ENCODE data around the gene TSPEAR. TPM values are rescaled to one million over a fixed set of nuclear protein-coding genes. Genes with fewer than 3 reads are reported as not detected.

TSPEAR gene
- total RNA-seq, 4 donors from 2014 or later = 0.19 TPM; not detected in 3

DNA sequence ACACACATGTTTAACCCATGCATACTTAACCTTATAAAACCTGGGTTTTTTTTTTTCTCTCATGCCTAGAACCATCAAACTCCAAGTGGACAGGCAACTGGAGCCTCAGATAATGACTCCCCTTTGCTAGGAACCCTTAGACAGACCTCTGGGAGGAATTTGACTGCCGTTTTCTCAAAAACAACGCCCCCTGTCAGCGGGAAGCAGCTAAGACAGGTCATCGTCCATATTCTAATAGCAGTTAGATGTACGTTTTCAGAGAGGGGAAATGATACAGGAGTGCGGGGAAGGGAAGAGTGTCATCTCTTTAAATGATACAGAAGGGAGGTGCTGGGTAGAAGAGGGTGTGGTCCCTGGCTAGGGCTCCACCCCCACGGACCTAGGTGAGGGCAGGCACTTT lies 221.4 kb downstream of the TSPEAR start:
- TF ChIP-seq CTCF (IDR thresholded peaks at IDR 0.05) = no peak
- no peak for ATAC-seq (ENCODE audit: low FRiP score)
- no peak for DNase-seq (ENCODE audit: low spot score)

DNA sequence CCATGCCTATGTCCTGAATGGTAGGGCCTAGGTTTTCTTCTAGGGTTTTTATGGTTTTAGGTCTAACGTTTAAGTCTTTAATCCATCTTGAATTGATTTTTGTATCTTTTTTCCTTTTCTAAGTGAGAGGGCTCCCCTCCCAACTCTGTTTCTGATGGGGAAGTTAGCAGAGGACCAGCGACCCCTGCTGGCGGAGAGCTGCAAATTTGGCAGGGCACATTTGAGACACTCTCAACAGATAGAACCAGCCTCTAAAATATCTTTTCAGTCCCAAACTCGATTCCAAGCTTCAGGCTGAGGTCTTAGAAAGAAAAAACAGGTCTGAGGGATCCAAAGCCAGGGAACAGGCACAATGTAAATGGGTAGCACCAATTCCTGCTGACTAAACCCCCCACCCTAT lies 223.5 kb downstream of the TSPEAR start:
- TF ChIP-seq CTCF (IDR thresholded peaks at IDR 0.05) = no peak
- DNase-seq (ENCODE audit: low spot score) (no peak), ATAC-seq (ENCODE audit: low FRiP score) (no peak)

DNA sequence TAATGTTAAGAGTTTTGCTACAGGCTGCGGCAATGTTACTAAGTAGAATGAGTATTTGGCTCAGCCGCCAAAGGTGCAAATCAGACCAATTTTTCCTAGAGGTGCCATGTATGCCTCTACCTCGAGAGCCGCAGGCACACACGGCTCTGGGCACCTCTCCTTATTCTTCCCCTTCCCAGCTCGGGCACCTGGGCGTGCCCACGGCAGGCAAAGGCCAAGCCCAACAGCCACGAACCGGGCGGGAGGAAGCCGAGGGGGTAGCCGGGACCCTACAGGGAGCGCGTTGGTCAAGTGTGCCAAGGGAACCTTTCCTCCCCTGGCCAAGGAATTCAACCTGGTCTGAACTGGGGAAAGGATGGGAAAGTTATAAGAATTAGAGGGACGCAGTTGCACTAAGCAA lies 225.1 kb downstream of the TSPEAR start:
- no peak for DNase-seq (ENCODE audit: low spot score)
- ATAC-seq (ENCODE audit: low FRiP score) = no peak
- no peak for TF ChIP-seq CTCF (IDR thresholded peaks at IDR 0.05)

DNA sequence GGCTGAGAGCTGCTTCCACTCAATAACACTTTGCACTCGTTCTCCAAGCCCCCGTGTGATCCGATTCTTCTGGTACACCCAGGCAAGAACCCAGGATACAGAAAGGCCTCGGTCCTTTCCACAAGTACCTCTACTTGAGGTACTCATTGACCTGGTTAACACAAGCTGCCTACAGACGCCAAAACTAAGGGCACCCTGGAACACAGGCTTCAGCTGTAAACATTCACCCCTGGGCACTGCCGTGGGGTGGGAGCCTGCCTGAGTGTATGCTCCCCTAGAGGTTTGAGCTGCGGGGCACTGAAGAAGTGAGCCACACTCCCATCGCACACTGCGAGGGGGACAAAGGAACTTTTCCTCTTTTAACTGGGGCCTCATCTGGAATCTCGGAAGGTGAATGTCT lies 225.6 kb downstream of the TSPEAR start:
- ATAC-seq (ENCODE audit: low FRiP score) (no peak), DNase-seq (ENCODE audit: low spot score) (no peak)
- no peak for TF ChIP-seq CTCF (IDR thresholded peaks at IDR 0.05)

GRCh38 chr21:44485254-44485793 lies 226.0 kb downstream of the TSPEAR start:
- ATAC-seq (ENCODE audit: low FRiP score) = no peak
- DNase-seq (ENCODE audit: low spot score) = no peak

GRCh38 chr21:44484498-44485253 lies 226.7 kb downstream of the TSPEAR start:
- ATAC-seq (ENCODE audit: low FRiP score) = no peak
- no peak for TF ChIP-seq CTCF (IDR thresholded peaks at IDR 0.05)
- DNase-seq (ENCODE audit: low spot score) = no peak

More at GRCh38 chr21:44485254-44485793, 226.0 kb downstream of the TSPEAR start:
- TF ChIP-seq CTCF (IDR thresholded peaks at IDR 0.05) = no peak
